Mucosa of rectum (tissue), 2 donors: Measurements from ENCODE around the gene KLK2.

Source experiments
- H3K27ac ChIP-seq, 2 donors: one replicate each; pipeline ENCODE4 v1.7.0; 2013; ENCODE audit warnings: inconsistent platforms in 2 of 2, low read depth in 2 of 2, low read length in 2 of 2
- H3K27me3 ChIP-seq, 2 donors: one replicate each; pipeline ENCODE4 v1.7.0; 2013; ENCODE audit warnings: low read length in 2 of 2; ENCODE audit not compliant: control insufficient read depth in 2 of 2, insufficient read depth in 2 of 2
- H3K36me3 ChIP-seq, 2 donors: one replicate each; pipeline ENCODE4 v1.7.0; 2013; ENCODE audit warnings: low read length in 2 of 2; ENCODE audit not compliant: control insufficient read depth in 2 of 2, insufficient read depth in 2 of 2
- H3K4me1 ChIP-seq, 2 donors: one replicate each; pipeline ENCODE4 v1.7.0; 2013; ENCODE audit warnings: low read length in 2 of 2, mild to moderate bottlenecking in 1 of 2; ENCODE audit not compliant: control insufficient read depth in 2 of 2, insufficient read depth in 2 of 2
- H3K4me3 ChIP-seq, 2 donors: one replicate each; pipeline ENCODE4 v1.7.0; 2013; ENCODE audit warnings: low read length in 2 of 2
- H3K9ac ChIP-seq, 2 donors: one replicate each; pipeline ENCODE4 v1.7.0; 2013; ENCODE audit warnings: low read length in 2 of 2, low read depth in 1 of 2, mild to moderate bottlenecking in 1 of 2
- H3K9me3 ChIP-seq, 2 donors: one replicate each; pipeline ENCODE4 v1.7.0; 2013; ENCODE audit warnings: low read length in 2 of 2; ENCODE audit not compliant: control insufficient read depth in 2 of 2
- donor health status: healthy.
- donor health status: Normal muscosa, but diverticular disease.

The KLK2 gene

DNA sequence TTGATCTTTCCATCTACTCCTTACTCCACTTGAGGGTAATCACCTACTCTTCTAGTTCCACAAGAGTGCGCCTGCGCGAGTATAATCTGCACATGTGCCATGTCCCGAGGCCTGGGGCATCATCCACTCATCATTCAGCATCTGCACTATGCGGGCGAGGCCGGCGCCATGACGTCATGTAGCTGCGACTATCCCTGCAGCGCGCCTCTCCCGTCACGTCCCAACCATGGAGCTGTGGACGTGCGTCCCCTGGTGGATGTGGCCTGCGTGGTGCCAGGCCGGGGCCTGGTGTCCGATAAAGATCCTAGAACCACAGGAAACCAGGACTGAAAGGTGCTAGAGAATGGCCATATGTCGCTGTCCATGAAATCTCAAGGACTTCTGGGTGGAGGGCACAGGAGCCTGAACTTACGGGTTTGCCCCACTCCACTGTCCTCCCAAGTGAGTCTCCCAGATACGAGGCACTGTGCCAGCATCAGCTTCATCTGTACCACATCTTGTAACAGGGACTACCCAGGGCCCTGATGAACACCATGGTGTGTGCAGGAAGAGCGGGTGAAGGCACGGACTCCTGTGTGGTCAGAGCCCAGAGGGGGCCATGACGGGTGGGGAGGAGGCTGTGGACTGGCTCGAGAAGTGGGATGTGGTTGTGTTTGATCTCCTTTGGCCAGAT is 2.7 kb upstream of the KLK2 start:
- H3K4me3 ChIP-seq = no peak overlapping the region
- H3K27ac ChIP-seq = no peak overlapping the region
- H3K36me3 ChIP-seq = no peaks in the 10 kb centered on the region
- no peaks in the 10 kb centered on the region for H3K27me3 ChIP-seq
- H3K9me3 ChIP-seq = no peaks in the 10 kb centered on the region
- no peak overlapping the region for H3K9ac ChIP-seq
- H3K4me1 ChIP-seq = no peaks in the 10 kb centered on the region

GRCh38 chr19:50874211-50874610 is 972 bp downstream of the KLK2 start:
- H3K4me1 ChIP-seq = peaks cover 0 to 3% of the 10 kb centered on the region in 2 donors
- no peak overlapping the region for H3K4me3 ChIP-seq
- no peaks in the 10 kb centered on the region for H3K9me3 ChIP-seq
- no peaks in the 10 kb centered on the region for H3K36me3 ChIP-seq
- no peaks in the 10 kb centered on the region for H3K27me3 ChIP-seq
- H3K27ac ChIP-seq = no peak overlapping the region
- H3K9ac ChIP-seq = no peak overlapping the region

- no peak overlapping the region for H3K9ac ChIP-seq
- no peaks in the 10 kb centered on the region for H3K9me3 ChIP-seq
- no peaks in the 10 kb centered on the region for H3K27me3 ChIP-seq
- H3K4me3 ChIP-seq = no peak overlapping the region
- H3K36me3 ChIP-seq = no peaks in the 10 kb centered on the region
- H3K4me1 ChIP-seq = peaks cover 0 to 3% of the 10 kb centered on the region in 2 donors
- no peak overlapping the region for H3K27ac ChIP-seq
Observed at GRCh38 chr19:50875795-50876422, 2.7 kb downstream of the KLK2 start.

- Histone ChIP-seq H3K4me1 (peaks cover 0 to 3% of the 10 kb centered on the region in 2 donors), H3K36me3 (no peaks in the 10 kb centered on the region), H3K27ac (no peak overlapping the region), H3K9ac (no peak overlapping the region), H3K27me3 (no peaks in the 10 kb centered on the region), H3K9me3 (no peaks in the 10 kb centered on the region), H3K4me3 (no peak overlapping the region)
Observed at GRCh38 chr19:50876456-50876855, 3.2 kb downstream of the KLK2 start.

DNA sequence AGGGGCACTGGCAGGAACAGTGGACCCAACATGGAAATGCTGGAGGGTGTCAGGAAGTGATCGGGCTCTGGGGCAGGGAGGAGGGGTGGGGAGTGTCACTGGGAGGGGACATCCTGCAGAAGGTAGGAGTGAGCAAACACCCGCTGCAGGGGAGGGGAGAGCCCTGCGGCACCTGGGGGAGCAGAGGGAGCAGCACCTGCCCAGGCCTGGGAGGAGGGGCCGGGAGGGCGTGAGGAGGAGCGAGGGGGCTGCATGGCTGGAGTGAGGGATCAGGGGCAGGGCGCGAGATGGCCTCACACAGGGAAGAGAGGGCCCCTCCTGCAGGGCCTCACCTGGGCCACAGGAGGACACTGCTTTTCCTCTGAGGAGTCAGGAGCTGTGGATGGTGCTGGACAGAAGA is 4.1 kb downstream of the KLK2 start:
- no peak overlapping the region for H3K9ac ChIP-seq
- H3K4me1 ChIP-seq = peaks cover 0 to 3% of the 10 kb centered on the region in 2 donors
- no peaks in the 10 kb centered on the region for H3K9me3 ChIP-seq
- H3K36me3 ChIP-seq = no peaks in the 10 kb centered on the region
- H3K4me3 ChIP-seq = no peak overlapping the region
- H3K27ac ChIP-seq = no peak overlapping the region
- peaks cover 0 to under 1% of the 10 kb centered on the region in 2 donors for H3K27me3 ChIP-seq

DNA sequence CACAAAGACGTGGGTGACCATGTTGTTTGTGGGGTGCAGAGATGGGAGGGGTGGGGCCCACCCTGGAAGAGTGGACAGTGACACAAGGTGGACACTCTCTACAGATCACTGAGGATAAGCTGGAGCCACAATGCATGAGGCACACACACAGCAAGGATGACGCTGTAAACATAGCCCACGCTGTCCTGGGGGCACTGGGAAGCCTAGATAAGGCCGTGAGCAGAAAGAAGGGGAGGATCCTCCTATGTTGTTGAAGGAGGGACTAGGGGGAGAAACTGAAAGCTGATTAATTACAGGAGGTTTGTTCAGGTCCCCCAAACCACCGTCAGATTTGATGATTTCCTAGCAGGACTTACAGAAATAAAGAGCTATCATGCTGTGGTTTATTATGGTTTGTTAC is 5.6 kb downstream of the KLK2 start:
- Histone ChIP-seq H3K9ac (no peak overlapping the region), H3K9me3 (no peaks in the 10 kb centered on the region), H3K27me3 (peaks cover 0 to 2% of the 10 kb centered on the region in 2 donors), H3K27ac (no peak overlapping the region), H3K36me3 (no peaks in the 10 kb centered on the region), H3K4me1 (peaks cover 0 to 3% of the 10 kb centered on the region in 2 donors), H3K4me3 (no peak overlapping the region)

GRCh38 chr19:50880241-50880640 is 7.0 kb downstream of the KLK2 start:
- no peak overlapping the region for H3K4me3 ChIP-seq
- H3K9ac ChIP-seq = no peak overlapping the region
- peaks cover 0 to 3% of the 10 kb centered on the region in 2 donors for H3K4me1 ChIP-seq
- H3K27ac ChIP-seq = no peak overlapping the region
- no peaks in the 10 kb centered on the region for H3K36me3 ChIP-seq
- peaks cover 0 to 2% of the 10 kb centered on the region in 2 donors for H3K27me3 ChIP-seq
- no peaks in the 10 kb centered on the region for H3K9me3 ChIP-seq

DNA sequence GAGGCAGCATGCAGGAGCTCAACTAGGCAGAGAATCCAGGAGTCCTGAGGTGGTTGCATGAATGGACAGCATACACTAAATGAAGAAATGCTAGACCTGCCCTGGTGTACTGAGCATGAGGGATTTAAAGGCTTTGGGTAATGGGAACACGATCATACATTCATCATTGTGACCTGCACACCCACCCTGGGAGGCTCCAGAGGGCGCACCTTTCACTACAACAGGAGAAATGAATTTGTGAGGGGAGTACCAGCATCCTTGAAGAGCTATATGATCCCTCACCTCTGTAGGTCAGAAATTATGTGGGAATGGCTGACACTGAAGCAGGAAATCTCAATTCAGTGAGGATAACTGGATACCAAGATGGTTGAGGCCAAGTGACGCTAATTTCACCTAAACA is 8.9 kb downstream of the KLK2 start:
- H3K4me1 ChIP-seq = peaks cover 0 to 3% of the 10 kb centered on the region in 2 donors
- no peaks in the 10 kb centered on the region for H3K36me3 ChIP-seq
- H3K27ac ChIP-seq = no peak overlapping the region
- no peak overlapping the region for H3K4me3 ChIP-seq
- no peaks in the 10 kb centered on the region for H3K9me3 ChIP-seq
- peaks cover 0 to 2% of the 10 kb centered on the region in 2 donors for H3K27me3 ChIP-seq
- H3K9ac ChIP-seq = no peak overlapping the region

DNA sequence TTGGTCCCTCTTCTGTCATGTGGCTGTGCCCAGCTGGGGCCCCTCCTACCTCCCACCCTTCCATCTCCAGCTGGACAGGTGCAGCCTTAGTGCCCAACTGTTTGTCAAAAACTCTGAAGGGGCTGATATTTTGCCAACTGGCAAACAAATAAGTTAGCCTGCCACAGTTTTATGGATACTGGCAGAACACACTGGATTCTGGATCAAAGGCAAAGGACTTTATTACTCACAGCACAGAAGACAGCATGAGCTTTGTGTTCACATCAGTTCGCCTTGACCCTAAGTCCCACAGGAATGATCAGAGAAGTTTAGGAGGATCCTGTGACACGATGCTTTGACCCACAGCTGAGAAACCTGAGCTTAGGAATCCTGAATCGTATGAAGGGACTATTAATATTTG is 16.4 kb downstream of the KLK2 start:
- Histone ChIP-seq H3K4me3 (no peak overlapping the region), H3K27ac (no peak overlapping the region), H3K36me3 (no peaks in the 10 kb centered on the region), H3K4me1 (no peaks in the 10 kb centered on the region), H3K9me3 (no peaks in the 10 kb centered on the region), H3K9ac (no peak overlapping the region), H3K27me3 (no peaks in the 10 kb centered on the region)

DNA sequence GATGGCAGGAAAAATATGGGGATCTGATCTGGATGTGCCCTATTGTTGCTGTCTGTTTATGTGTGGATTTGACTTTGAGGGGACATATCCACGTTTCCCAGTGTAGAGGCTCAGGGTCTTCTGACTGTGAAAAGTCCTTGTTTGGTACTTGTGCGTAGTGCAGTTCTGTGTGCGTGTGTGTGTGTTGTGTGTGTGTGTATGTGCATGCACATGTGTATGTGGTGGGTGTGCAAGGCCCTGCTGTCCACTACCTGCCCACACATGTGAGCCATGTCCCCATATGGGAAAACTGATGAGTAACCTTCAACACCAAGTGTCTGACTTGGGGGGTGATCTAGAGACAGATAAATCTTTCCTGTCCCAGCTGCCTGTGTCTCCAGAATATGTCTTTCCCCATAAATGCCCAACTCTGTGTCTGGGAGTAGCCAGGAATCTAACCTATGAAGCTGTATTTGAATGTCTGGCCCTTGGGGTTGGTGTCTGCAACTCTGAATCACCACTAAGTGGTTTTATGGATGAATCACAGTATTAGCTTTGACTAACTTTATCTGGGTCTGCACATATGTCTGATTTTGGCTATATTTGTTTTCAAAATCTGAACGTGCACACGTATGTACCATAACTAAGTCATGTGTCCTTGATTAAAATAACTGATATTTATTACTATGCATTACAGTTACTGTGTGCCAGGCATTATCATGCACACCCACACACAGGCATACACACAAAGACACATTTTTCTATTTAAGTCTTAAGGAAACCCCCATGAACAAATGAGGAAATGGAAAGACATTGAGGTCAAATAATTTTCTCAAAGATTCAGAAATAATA is 17.4 kb downstream of the KLK2 start:
- Histone ChIP-seq H3K27ac (no peak overlapping the region), H3K36me3 (no peaks in the 10 kb centered on the region), H3K4me1 (no peaks in the 10 kb centered on the region), H3K27me3 (no peaks in the 10 kb centered on the region), H3K4me3 (no peak overlapping the region), H3K9ac (no peak overlapping the region), H3K9me3 (no peaks in the 10 kb centered on the region)
